Activated B cell treated with CpG ODN at 0.5 μM for 24 hours (primary cell): ENCODE measurements around the gene EFNA4. TPM values are rescaled to one million over a fixed set of nuclear protein-coding genes. Genes with fewer than 3 reads are reported as not detected.

Experiments used
- ATAC-seq: fragments of 200-7000 bp; cut with Tn5 transposase; one replicate; pipeline ENCODE4 v1.10.0; 2021; ENCODE audit warnings: low read depth, mild to moderate bottlenecking, moderate library complexity
- CTCF ChIA-PET: fragments of 350-600 bp; sonication (Branson Sonifier 250); formaldehyde crosslinking; loops from one replicate; lab custom pipeline; 2021; ENCODE audit warnings: antibody characterized with exemption; lab: Charles Lee
- POLR2A ChIA-PET: fragments of 350-600 bp; sonication (Branson Sonifier 250); formaldehyde crosslinking; loops from one replicate; lab custom pipeline; 2021; ENCODE audit warnings: antibody characterized with exemption; lab: Charles Lee
- DNase-seq: peaks from one replicate; pipeline ENCODE4 v3.0.0; 2022
- H3K27ac Mint-ChIP-seq: one replicate; pipeline ENCODE4 v1.8.0; 2020; ENCODE audit warnings: mixed read lengths
- H3K27me3 Mint-ChIP-seq: one replicate; pipeline ENCODE4 v1.8.0; 2021; ENCODE audit warnings: mixed read lengths
- H3K36me3 Mint-ChIP-seq: one replicate; pipeline ENCODE4 v1.8.0; 2021; ENCODE audit warnings: low read depth, mixed read lengths
- H3K4me1 Mint-ChIP-seq: one replicate; pipeline ENCODE4 v1.8.0; 2021; ENCODE audit warnings: mixed read lengths
- H3K4me3 Mint-ChIP-seq: one replicate; pipeline ENCODE4 v1.8.0; 2020; ENCODE audit warnings: mild to moderate bottlenecking, mixed read lengths
- H3K9me3 Mint-ChIP-seq: one replicate; pipeline ENCODE4 v1.8.0; 2020; ENCODE audit warnings: mixed read lengths
- CTCF ChIP-seq: fragments of 200-600 bp; IDR thresholded peaks from one replicate; pipeline ENCODE4 v1.8.0; 2022; ENCODE audit warnings: antibody characterized with exemption, mild to moderate bottlenecking
- intact Hi-C: fragments of 100-400 bp; cut with micrococcal nuclease; formaldehyde crosslinking; loops from one replicate; pipeline ENCODE4 v1.15.1; 2024
- total RNA-seq: library from RNA; stranded (reverse); gene quantifications from 2 replicates; pipeline ENCODE4 v1.2.3, GENCODE V29; 2022

The EFNA4 gene
- total RNA-seq, 1 donor from 2014 or later: 7.8 TPM

GRCh38 chr1:155070721-155071569 lies 7.4 kb downstream of the EFNA4 start:
- no peak for TF ChIP-seq CTCF
- H3K9me3 Mint-ChIP-seq: no peaks in the 10 kb centered on the region
- ATAC-seq (peak; percentile 99), DNase-seq (peak; percentile 72)
- H3K4me1 Mint-ChIP-seq: peaks cover 54% of the 10 kb centered on the region
- ChIA-PET POLR2A (interaction anchor here (0.6 to 1.9 kb wide), 9 partner anchors 9 to 134 kb away, joined by 3 to 7 read pairs (median 3); partner anchors contain the start of gene PMVK), CTCF (interaction anchor here (0.6 to 2.5 kb wide), 7 partner anchors 9 to 511 kb away, joined by 3 to 16 read pairs (median 3); partner anchors contain the start of genes ADAM15 and SLC50A1)
- peaks cover 22% of the 10 kb centered on the region for H3K36me3 Mint-ChIP-seq
- intact Hi-C loops: loop anchor here (1.0 kb wide), 3 partner anchors 8 to 13 kb away; partner anchors contain the start of gene EFNA4
- peak overlapping the region; percentile 55 for H3K4me3 Mint-ChIP-seq
- H3K27me3 Mint-ChIP-seq: no peaks in the 10 kb centered on the region
- H3K27ac Mint-ChIP-seq: peak overlapping the region; percentile 77

- H3K36me3 Mint-ChIP-seq: peaks cover 17% of the 10 kb centered on the region
- ATAC-seq: no peak
- intact Hi-C loops: loop anchor here (1.0 kb wide), 3 partner anchors 8 to 13 kb away; partner anchors contain the start of gene EFNA4
- H3K27me3 Mint-ChIP-seq: no peaks in the 10 kb centered on the region
- TF ChIP-seq CTCF: no peak
- POLR2A ChIA-PET: interaction anchor here (0.6 to 1.7 kb wide), 4 partner anchors 8 to 108 kb away, joined by 3 to 7 read pairs (median 3); partner anchors contain the start of gene EFNA4
- no peak for DNase-seq
- peak overlapping the region; percentile 77 for H3K27ac Mint-ChIP-seq
- H3K9me3 Mint-ChIP-seq: no peaks in the 10 kb centered on the region
- CTCF ChIA-PET: interaction anchor here (1.4 to 2.5 kb wide), 2 partner anchors 13 to 21 kb away, joined by 3 to 16 read pairs; partner anchors contain the start of gene ADAM15
- peaks cover 47% of the 10 kb centered on the region for H3K4me1 Mint-ChIP-seq
- H3K4me3 Mint-ChIP-seq: peak overlapping the region; percentile 50
These were observed 8.2 kb downstream of the EFNA4 start for GRCh38 chr1:155071701-155072100.

GRCh38 chr1:155072531-155073289 lies 9.2 kb downstream of the EFNA4 start:
- Mint-ChIP-seq H3K4me3 (no peak overlapping the region), H3K27ac (no peak overlapping the region), H3K36me3 (peaks cover 10% of the 10 kb centered on the region), H3K9me3 (no peaks in the 10 kb centered on the region), H3K27me3 (no peaks in the 10 kb centered on the region), H3K4me1 (peaks cover 39% of the 10 kb centered on the region)
- ChIA-PET POLR2A (interaction anchor here (1.7 kb wide), 1 partner anchor 9 kb away, joined by 7 read pairs; the partner anchor contains the start of gene EFNA4), CTCF (interaction anchor here (0.9 to 2.5 kb wide), 3 partner anchors 11 to 22 kb away, joined by 3 to 16 read pairs (median 3); partner anchors contain the start of gene ADAM15)
- TF ChIP-seq CTCF: no peak
- no peak for ATAC-seq
- DNase-seq: no peak
- intact Hi-C loops: no loop called here

GRCh38 chr1:155073377-155074242 lies 10.1 kb downstream of the EFNA4 start:
- Mint-ChIP-seq H3K27me3 (no peaks in the 10 kb centered on the region), H3K36me3 (peaks cover 7% of the 10 kb centered on the region), H3K4me1 (peaks cover 39% of the 10 kb centered on the region), H3K27ac (no peak overlapping the region), H3K4me3 (no peak overlapping the region), H3K9me3 (no peaks in the 10 kb centered on the region)
- intact Hi-C loops: no loop called here
- ChIA-PET POLR2A (interaction anchor here (1.4 to 1.7 kb wide), 2 partner anchors 10 kb away, joined by 3 to 7 read pairs; partner anchors contain the start of gene EFNA4), CTCF (interaction anchor here (0.9 kb wide), 1 partner anchor 12 kb away, joined by 3 read pairs; no protein-coding TSS in a partner anchor)
- TF ChIP-seq CTCF: no peak
- DNase-seq (no peak), ATAC-seq (no peak)
